ENCODE results near the gene PLEKHM2.
"Not testable (repeated sequence)": the region's sequence is repeated elsewhere in the genome, so short reads cannot be mapped to it uniquely, and the experiment has no call there.

Gene PLEKHM2, protein sequence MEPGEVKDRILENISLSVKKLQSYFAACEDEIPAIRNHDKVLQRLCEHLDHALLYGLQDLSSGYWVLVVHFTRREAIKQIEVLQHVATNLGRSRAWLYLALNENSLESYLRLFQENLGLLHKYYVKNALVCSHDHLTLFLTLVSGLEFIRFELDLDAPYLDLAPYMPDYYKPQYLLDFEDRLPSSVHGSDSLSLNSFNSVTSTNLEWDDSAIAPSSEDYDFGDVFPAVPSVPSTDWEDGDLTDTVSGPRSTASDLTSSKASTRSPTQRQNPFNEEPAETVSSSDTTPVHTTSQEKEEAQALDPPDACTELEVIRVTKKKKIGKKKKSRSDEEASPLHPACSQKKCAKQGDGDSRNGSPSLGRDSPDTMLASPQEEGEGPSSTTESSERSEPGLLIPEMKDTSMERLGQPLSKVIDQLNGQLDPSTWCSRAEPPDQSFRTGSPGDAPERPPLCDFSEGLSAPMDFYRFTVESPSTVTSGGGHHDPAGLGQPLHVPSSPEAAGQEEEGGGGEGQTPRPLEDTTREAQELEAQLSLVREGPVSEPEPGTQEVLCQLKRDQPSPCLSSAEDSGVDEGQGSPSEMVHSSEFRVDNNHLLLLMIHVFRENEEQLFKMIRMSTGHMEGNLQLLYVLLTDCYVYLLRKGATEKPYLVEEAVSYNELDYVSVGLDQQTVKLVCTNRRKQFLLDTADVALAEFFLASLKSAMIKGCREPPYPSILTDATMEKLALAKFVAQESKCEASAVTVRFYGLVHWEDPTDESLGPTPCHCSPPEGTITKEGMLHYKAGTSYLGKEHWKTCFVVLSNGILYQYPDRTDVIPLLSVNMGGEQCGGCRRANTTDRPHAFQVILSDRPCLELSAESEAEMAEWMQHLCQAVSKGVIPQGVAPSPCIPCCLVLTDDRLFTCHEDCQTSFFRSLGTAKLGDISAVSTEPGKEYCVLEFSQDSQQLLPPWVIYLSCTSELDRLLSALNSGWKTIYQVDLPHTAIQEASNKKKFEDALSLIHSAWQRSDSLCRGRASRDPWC

DNA sequence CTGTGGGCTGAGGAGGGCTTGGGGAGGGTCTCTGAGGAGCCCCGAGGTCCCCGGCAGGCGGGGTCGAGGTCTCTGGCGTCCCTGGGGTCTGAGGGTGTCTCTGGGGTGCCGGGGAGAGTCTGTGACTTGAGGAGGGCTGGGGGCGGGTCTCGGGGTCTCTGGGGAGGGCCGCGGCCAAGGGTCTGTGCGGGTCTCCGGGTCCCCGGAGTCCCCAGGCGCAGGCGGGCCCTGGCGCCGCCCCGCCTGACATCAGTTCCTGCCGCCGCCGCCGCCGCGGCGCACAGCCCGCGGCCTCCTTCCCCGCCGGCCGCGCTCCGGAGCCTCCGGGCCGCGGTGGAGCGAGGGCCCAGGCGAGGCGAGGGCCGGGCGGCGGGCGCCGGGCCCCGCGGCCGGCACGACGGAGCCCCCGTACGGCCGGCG lies at the start of gene PLEKHM2:
Gene PLEKHM2, plus strand, starts transcription at position 279 of the 420 bp plus-strand sequence. CDS start 239 bp downstream, outside the sequence.
- DNase-seq (ENCODE audit: extremely low spot score, insufficient read length, low read depth): peak; percentile 63
- FAIRE-seq: peak; percentile 12

DNA sequence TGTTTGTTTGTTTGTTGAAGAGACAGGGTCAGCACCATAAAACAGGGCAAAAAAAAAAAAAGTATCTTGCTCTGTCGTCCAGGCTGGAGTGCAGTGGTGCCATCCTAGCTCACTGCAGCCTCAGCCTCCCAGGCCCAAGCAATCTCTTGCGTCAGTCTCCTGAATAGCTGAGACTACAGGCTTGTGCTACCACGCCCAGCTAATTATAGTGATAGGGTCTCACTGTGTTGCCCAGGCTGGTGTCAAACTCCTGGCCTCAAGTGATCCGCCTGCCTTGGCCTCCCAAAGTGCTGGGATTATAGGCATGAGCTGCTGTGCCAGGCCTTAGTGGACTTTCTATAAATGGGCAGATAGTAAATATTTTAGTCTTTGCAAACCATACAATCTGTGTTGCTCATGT lies 47.7 kb upstream of the PLEKHM2 start:
- no peak for DNase-seq (ENCODE audit: extremely low spot score, insufficient read length, low read depth)

DNA sequence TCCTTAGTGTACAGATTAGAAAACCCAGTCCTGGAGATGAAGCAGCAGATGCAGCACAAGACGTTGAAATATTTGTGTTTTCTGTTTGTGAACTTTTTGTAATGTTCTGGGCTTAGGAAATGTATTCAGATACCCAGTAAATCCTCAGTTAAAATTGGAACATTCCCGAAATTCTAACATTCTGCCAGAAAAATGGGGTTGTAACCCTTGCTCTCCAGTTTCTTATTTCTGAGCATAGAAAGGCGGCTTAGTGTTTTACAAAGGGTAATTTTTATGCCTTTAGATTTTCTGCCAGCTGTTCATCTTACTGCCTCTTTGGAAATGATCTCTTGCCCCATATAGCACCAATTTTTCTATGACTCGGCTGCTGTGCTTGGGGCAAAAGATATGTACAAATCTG lies 46.3 kb upstream of the PLEKHM2 start:
- DNase-seq (ENCODE audit: extremely low spot score, insufficient read length, low read depth) (no peak), FAIRE-seq (no peak)

More for the DNA sequence above, 47.7 kb upstream of the PLEKHM2 start:
- FAIRE-seq: no peak

DNA sequence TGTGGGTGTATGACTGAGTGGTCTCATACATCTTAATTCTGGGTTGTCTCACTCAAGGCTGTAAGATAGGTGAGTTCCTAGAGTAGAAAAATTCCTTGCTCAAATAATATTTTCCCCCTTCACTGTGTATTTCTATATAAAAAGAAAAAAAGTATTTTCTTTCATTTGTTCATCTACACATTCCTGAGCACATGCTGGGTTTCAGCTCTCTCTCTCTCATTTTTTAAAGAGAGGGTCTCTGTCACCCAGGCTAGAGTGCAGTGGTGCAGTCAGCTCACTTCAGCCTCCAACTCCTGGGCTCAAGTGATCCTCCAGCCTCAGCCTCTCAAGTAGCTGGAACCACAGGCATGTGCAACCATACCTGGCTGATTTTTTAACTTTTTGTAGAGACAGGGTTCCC lies 44.9 kb upstream of the PLEKHM2 start:
- FAIRE-seq: no peak
- DNase-seq (ENCODE audit: extremely low spot score, insufficient read length, low read depth): no peak

DNA sequence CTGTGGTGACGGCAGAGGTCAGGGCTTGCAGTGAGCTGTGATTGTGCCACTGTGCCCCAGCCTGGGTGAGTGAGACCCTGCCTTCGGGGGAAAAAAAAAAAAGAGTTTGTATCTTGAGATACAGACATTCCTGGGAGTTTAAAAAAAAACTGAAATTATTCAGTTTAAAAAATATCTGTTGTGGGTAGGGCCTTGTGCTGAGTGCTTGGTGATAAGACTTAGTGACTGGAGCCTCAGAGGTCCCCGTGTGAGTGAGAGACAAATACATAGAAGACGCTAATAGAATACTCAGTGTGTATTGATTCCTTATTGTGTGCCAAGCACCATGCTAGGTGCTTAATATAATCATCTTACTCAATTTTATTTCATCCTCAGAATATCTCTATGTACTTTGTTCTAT lies 44.2 kb upstream of the PLEKHM2 start:
- DNase-seq (ENCODE audit: extremely low spot score, insufficient read length, low read depth): no peak

DNA sequence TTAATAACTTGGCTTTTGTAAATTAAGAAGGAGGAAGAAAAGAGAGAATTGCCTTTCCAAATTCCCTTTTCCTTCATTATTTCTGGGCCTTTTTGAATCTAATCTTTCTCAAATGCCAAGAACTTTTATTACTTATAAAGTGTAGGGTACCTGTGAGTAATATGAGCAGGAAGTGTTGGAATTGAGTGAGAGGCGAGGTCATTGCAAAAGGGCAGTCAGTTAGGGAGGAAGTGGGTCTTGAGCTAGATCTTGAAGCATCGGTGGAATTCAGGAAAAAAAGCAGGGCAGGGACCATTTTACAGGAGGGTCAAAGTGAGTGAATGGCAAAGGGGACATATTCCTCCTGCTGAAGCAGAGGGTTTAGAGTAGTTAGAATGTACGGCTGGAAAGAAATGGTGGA lies 43.5 kb upstream of the PLEKHM2 start:
- DNase-seq (ENCODE audit: extremely low spot score, insufficient read length, low read depth): no peak
- no peak for FAIRE-seq

More for the DNA sequence above, 44.2 kb upstream of the PLEKHM2 start:
- FAIRE-seq: no peak

DNA sequence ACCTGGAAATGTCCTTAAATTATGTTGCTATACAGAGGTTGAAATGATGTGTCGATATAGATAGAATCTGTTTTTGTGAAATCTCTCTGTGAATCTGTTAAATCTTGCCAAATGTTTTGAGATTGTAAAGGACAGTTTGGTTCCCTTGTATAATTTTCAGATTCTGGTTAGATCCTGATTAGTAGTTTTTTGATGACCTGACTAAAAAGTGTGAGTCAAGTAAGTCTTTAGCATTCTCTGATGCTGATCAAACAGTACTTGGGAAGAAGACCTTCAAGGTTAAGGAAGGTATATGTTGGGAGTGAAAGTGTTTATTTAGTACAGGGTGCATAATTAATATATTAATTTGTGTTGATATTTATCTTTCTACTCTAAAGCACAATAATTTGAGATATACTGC lies 34.2 kb upstream of the PLEKHM2 start:
- DNase-seq (ENCODE audit: extremely low spot score, insufficient read length, low read depth) (no peak), FAIRE-seq (no peak)

DNA sequence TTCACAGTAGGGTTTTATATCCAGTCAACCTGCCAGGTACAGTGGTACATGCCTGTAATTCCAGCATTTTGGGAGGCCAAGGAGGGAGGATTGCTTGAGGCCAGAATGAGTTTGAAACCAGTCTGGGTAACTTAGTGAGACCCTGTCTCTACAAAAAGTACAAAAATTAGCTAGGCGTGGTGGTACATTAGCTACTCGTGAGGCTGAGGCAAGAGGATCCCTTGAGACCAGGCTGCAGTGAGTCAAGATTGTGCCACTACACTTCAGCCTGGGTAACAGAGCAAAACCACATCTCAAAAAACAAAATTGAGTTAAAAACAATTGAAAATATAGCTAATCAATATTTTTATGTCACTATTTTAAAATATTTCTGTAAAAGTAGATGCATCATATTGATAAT lies 33.7 kb upstream of the PLEKHM2 start:
- DNase-seq (ENCODE audit: extremely low spot score, insufficient read length, low read depth) (no peak), FAIRE-seq (no peak)

DNA sequence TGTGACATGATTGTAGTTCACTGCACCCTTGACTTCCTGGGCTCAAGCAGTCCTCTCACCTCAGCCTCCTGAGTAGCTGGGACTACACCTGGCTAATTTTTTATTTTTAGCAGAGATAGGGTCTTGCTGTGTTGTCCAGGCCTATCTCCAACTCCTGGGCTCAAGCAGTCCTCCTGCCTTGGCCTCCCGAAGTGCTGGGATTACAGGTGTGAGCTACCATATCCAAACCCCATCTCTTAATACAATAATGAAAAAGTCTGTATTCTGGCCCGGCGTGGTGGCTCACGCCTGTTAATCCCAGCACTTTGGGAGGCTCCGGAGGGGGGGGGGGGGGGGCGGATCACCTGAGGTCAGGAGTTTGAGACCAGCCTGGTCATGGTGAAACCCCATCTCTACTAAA lies 32.0 kb upstream of the PLEKHM2 start:
- not testable (repeated sequence) for DNase-seq (ENCODE audit: extremely low spot score, insufficient read length, low read depth); FAIRE-seq

DNA sequence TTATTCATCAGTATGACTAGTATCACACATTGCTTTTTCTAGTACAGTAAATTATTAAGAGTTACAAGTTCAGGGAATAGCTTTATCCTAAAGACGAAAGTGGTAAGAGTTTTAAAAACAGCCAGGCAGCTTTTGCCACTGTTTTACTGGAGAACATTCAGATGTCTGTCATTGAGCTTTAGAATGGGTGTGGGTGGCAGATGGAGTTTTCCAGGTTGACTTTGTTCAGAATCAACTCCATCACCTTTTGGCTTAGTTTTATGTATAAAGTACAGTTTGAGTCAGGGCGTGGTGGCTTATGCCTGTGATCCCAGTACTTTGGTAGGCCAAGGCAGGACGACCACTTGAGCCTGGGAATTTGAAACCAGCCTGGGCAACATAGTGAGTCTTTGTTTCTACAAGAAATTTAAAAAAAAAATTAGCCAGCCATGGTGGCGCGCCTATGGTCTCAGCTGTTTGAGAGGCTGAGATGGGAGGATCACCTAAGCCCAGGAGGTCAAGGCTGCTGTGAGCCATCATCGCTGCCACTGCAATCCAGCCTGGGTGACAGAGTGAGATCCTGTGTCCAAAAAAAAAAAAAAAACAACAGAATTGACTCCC lies 29.9 kb upstream of the PLEKHM2 start:
- DNase-seq (ENCODE audit: extremely low spot score, insufficient read length, low read depth) (no peak), FAIRE-seq (no peak)

DNA sequence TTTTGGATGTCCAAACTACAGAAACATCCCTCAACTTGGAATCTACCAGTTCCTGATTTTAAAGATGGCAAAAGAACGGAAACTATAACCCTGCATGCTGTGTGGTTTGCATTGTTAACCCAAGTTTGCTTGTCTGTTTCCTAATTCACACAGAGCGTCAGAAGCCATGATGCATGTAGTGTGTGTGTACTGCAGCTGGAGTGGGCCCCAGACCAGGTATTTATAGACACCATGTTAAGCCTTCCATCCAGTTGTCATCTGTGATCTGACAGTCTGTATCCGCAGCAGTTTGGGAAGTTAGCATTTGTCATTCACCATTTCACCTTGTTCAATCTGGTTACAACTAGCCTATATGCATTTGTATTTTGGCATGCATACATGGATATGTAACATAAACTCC lies 27.7 kb upstream of the PLEKHM2 start:
- DNase-seq (ENCODE audit: extremely low spot score, insufficient read length, low read depth) (no peak), FAIRE-seq (no peak)

DNA sequence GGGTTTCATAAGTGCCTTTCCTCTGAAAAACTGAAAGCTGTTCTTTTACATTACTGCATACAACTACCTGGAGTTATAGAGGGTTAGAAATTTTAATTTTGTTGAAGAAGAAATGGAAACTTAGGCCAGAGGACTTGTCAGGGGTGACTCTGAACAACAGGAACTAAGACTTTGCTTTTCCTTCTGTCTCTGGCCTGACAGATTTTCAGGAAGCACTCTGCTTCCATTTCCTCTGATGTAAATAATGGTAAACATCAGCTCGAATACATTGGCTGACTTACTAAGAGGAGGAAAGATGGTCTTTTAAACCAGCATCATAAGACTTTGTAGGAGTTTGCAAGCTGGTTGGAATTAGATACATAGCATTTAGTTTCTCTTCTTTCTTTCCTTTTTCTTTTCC lies 27.1 kb upstream of the PLEKHM2 start:
- no peak for FAIRE-seq

DNA sequence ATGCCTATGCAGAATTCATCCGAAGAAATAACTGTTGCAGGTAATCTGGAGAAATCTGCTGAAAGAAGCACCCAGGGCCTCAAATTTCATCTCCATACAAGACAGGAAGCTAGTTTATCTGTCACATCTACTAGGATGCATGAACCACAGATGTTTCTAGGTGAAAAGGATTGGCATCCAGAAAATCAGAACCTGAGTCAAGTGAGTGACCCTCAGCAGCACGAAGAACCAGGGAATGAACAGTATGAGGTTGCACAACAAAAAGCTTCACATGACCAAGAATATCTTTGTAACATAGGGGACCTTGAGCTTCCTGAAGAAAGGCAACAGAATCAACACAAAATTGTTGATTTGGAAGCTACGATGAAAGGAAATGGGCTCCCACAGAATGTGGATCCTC lies 24.0 kb upstream of the PLEKHM2 start:
- DNase-seq (ENCODE audit: extremely low spot score, insufficient read length, low read depth): no peak
- no peak for FAIRE-seq

More for the DNA sequence above, 27.1 kb upstream of the PLEKHM2 start:
- DNase-seq (ENCODE audit: extremely low spot score, insufficient read length, low read depth): no peak

DNA sequence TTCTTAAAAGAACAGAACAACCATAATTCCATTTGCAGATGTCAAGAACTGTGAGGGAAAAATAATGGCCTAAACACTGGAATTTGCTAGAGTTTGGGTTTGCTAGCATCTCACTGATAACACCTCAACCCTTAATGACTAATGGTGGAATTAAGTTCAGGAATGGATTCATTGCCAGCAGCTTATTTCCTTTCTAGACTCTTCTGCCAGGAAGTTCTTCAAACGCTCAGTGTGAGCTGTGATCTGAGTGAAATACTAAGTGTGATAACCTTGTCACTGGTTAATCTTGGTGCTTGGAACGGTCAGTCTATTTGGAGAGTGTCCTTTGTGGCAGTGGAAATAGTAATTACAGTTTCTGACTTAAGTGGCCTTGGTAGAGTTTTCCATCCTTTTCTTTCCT lies 21.6 kb upstream of the PLEKHM2 start:
- DNase-seq (ENCODE audit: extremely low spot score, insufficient read length, low read depth) (no peak), FAIRE-seq (no peak)

DNA sequence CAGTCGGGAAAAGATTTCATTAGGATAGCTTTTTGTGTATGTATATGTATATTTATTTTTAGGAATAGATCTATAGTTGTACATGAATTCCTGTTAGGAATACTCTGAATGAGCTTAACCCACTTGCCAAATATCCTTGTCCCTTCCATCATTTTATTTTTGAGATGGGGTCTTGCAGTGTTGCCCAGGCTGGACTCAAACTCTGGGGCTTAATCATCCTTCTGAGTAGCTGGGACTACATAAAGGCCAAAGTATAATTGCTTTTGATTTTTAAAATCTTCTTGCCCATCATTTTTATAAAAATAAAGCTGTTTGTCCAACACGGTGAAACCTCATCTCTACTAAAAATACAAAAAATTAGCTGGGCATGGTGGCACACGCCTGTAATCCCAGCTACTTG lies 20.2 kb upstream of the PLEKHM2 start:
- DNase-seq (ENCODE audit: extremely low spot score, insufficient read length, low read depth): no peak
- FAIRE-seq: no peak

DNA sequence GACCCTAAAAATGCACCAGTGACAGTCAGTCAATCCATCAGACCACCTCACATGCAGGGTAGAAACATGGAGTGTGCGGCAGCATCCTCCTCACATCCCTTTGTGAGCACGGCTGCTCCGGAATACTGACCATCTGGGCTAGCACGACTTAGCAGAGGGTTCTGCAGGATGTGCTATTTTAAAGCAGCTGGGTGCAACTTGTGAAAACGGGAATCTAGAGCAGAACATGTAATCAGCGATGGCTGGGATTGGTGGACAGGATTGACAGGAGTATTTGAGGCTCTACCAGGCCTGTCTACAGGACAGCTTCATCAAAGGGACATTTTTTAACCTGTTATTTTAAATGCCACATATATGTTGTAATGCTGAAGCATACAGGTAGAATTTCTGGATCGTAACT lies 16.8 kb upstream of the PLEKHM2 start:
- FAIRE-seq (peak; percentile 9), DNase-seq (ENCODE audit: extremely low spot score, insufficient read length, low read depth) (no peak)

DNA sequence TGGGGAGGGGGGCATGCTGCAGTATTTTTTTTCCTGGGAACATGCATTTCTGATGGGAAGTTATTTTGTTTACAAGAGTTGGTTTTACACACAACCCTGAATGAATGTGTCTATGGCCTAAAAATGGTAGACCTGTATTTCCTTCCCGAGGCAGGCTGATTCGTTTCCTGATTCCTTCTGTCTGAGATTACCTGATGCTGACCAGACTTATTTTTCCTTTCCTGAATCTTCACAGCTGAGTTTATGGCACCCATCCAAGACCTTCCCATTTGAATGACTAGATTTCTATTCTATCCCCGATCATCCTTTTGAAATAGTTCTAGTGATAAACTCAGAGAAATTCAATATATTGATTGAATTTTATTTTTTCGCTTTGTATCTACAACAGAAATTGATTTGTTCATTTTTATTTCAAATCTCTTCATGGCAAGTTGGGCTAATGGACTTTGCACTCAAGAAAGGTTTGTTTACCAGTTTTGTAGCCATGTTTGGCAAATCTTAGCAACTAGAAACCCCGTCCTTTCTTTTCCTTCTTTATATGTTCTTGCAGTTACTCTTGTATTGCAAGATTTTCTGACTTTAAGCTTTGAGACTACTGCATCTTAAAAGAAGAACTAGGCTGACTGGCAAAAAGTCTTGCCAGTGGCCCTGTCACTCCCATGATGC lies 15.9 kb upstream of the PLEKHM2 start:
- no peak for FAIRE-seq
- no peak for DNase-seq (ENCODE audit: extremely low spot score, insufficient read length, low read depth)

DNA sequence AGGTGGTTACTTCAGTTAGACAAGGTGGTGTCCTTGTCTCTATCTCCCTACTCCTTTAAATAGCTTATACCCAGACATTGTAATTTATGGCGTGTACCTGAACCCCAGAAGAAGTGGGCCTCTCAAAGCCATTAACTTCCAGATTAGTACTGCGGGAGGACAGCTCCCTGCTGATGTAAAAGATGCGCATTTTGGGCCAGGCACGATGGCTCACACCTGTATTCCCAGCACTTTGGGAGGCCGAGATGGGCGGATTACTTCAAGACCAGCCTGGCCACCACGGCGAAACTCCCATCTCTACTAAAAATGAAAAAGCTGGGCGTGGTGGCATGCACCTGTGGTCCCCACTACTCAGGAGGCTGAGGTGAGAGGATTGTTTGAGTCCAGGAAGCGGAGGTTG lies 15.0 kb upstream of the PLEKHM2 start:
- no peak for FAIRE-seq

DNA sequence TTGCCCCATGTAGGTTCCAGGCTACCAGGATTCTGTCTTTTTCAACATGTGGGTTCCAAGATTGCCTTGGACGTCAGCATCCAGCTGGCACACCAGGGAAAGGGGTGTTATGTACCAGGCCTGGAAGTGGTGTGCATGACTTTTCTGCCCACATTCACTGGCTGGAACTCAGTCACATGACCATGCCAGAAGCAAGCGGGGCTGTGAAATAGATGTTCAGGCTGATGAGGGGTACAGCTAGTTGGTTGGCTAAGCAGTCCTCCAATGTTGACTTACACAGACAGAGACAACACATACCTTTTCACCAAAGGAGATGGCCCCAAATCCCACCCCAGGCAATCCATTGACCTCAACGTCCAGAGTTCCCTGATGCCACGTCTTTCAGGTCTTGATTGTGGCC lies 14.3 kb upstream of the PLEKHM2 start:
- FAIRE-seq (no peak), DNase-seq (ENCODE audit: extremely low spot score, insufficient read length, low read depth) (no peak)

More for the DNA sequence above, 15.0 kb upstream of the PLEKHM2 start:
- DNase-seq (ENCODE audit: extremely low spot score, insufficient read length, low read depth): no peak

DNA sequence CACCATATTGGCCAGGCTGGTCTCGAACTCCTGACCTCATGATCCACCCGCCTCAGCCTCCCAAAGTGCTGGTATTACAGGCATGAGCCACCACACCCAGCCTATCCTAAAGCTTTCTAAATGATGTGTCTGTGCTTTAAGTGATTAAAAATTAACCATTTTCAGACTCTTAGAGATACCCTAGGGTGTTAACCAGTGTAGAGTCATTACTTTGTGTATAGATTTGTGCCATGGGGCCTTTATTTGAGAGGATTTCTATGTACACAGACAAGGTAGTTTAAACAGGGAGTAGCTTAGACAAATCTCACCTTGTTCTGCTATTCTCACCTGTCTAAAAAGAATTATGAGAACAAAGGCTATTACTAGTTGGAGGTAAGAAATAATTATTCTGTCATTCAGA lies 12.7 kb upstream of the PLEKHM2 start:
- no peak for FAIRE-seq
- DNase-seq (ENCODE audit: extremely low spot score, insufficient read length, low read depth): no peak
